Psoas muscle (tissue), 8 donors: ENCODE results near the gene CHST15. TPM values are rescaled to one million over a fixed set of nuclear protein-coding genes. Genes with fewer than 3 reads are reported as not detected.

Experiments
- ATAC-seq, 4 donors: fragments of 200-7000 bp; cut with Tn5 transposase; one replicate each; pipeline ENCODE4 v1.9.1; 2020; ENCODE audit warnings: moderate library complexity in 3 of 4, mild to moderate bottlenecking in 2 of 4
- DNase-seq, 2 donors: peaks; one replicate each; pipeline ENCODE4 v3.0.0-alpha.2; 2020
- H3K27ac ChIP-seq: fragments of 200-600 bp; one replicate; pipeline ENCODE4 v1.8.0; 2022
- H3K27me3 ChIP-seq, 3 donors: fragments of 200-600 bp in 1 of 3; one replicate each; pipeline versions ENCODE4 v1.6.1 to v1.8.0; 2013 to 2022; ENCODE audit warnings: low read length in 2 of 3, mild to moderate bottlenecking in 2 of 3, moderate library complexity in 1 of 3; ENCODE audit not compliant: insufficient read depth in 3 of 3
- H3K36me3 ChIP-seq, 2 donors: fragments of 200-600 bp in 1 of 2; one replicate each; pipeline versions ENCODE4 v1.6.1 to v1.8.0; 2013 to 2022; ENCODE audit warnings: low read depth in 1 of 2, mild to moderate bottlenecking in 1 of 2, moderate library complexity in 1 of 2; ENCODE audit not compliant: insufficient read depth in 1 of 2
- H3K4me1 ChIP-seq: fragments of 200-600 bp; one replicate; pipeline ENCODE4 v1.8.0; 2022
- H3K4me3 ChIP-seq: fragments of 200-600 bp; one replicate; pipeline ENCODE4 v1.8.0; 2022; ENCODE audit warnings: mild to moderate bottlenecking
- H3K9me3 ChIP-seq: fragments of 200-600 bp; one replicate; pipeline ENCODE4 v1.8.0; 2022
- WGBS, 3 donors: extraction: QIAGEN DNeasy Blood & Tissue Kit; methylation state at CpG; one replicate each; pipeline versions ENCODE4 v1.1.6 to v1.1.7; 2013; 5-methylcytosine and 5-hydroxymethylcytosine counted together
- intact Hi-C, 2 donors: fragments of 100-400 bp; cut with DNase I; formaldehyde crosslinking; loops; one replicate each; pipeline versions ENCODE4 v1.11.0 to v1.14.2; 2022
- polyA plus RNA-seq, 3 donors: library from polyadenylated mRNA; stranded (reverse); fragments of 200-250 nt; gene quantifications; one replicate each; pipeline ENCODE4 v1.2.3, GENCODE V29; 2013
- total RNA-seq, 4 donors: library from RNA; stranded (reverse); fragmentation: NEBNext Ultra II Directional in 2 of 4; extraction: Animal tissue kit (Norgen Biotek cat#: 25700) in 2 of 4; gene quantifications; one replicate each; pipeline versions ENCODE4 v1.2.1 to v1.2.4, GENCODE V29; 2021 to 2023
- TF ChIP-seq, protein P1 (sequence below): fragments of 200-600 bp; IDR thresholded peaks from one replicate; pipeline ENCODE4 v1.8.0; 2022; ENCODE audit warnings: antibody characterized with exemption
- donor health status: healthy with polysubstance abuse.
- donor health status: DM: no; HTN: no; CAD: no; lungs with moderate emphysema.
- donor health status: Bipolar disorder and iron deficiency.
- donor health status: healthy.
- donor health status: DM: yes; HTN: yes; CAD: no.
- donor health status: DM: no; HTN: no; CAD: no.
- donor health status: DM: no; HTN: no; CAD: no.
- donor health status: DM: yes; HTN: yes; CAD: no.

Gene CHST15
- total and polyA plus RNA-seq, 7 donors: 3.6 to 39.2 (median 10.4) TPM

DNA sequence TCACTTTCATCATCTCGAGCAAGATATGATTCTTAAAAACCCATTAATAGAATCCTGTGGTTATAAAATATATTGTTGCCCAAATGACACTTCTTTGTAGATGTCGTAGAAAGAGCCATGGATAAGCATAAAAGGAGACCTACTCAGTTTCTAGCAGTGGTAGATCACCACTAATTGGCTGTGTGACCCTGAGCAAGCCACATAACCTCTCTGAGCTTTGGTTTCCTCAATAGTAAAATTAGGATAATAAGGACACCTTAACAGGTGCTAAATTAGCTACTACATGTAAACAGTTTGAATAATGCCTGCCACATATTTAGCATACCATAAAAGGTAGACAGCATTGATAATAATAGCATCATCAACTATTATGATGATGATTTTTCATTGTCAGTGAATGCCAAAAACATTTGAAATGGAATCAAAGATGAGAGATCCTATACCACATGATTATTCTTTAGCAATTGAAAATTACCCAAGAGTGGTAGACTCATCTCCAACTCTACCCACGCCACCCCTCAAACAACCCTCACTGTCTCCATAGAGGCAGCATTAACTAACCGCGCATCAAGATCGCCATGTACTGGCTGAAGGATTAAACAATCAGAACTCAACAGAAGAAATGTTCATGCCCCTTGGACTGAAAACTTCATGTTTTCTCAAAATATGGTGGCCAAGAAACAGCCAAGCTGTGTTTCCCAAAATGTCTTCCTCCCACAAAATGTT lies 45.8 kb downstream of the CHST15 start:
- Histone ChIP-seq H3K9me3 (no peaks in the 10 kb centered on the region), H3K27me3 (no peaks in the 10 kb centered on the region), H3K27ac (no peak overlapping the region), H3K4me1 (peaks cover 3% of the 10 kb centered on the region), H3K36me3 (no peaks in the 10 kb centered on the region), H3K4me3 (no peak overlapping the region)
- no peak for ATAC-seq
- 81 to 95% (median 94%) methylated on average over 6 of the region's 6 CpGs for WGBS, 3 donors
- intact Hi-C loops: no loop called here
- no peak for DNase-seq
- TF ChIP-seq, protein P1, sequence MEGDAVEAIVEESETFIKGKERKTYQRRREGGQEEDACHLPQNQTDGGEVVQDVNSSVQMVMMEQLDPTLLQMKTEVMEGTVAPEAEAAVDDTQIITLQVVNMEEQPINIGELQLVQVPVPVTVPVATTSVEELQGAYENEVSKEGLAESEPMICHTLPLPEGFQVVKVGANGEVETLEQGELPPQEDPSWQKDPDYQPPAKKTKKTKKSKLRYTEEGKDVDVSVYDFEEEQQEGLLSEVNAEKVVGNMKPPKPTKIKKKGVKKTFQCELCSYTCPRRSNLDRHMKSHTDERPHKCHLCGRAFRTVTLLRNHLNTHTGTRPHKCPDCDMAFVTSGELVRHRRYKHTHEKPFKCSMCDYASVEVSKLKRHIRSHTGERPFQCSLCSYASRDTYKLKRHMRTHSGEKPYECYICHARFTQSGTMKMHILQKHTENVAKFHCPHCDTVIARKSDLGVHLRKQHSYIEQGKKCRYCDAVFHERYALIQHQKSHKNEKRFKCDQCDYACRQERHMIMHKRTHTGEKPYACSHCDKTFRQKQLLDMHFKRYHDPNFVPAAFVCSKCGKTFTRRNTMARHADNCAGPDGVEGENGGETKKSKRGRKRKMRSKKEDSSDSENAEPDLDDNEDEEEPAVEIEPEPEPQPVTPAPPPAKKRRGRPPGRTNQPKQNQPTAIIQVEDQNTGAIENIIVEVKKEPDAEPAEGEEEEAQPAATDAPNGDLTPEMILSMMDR: no peak

DNA sequence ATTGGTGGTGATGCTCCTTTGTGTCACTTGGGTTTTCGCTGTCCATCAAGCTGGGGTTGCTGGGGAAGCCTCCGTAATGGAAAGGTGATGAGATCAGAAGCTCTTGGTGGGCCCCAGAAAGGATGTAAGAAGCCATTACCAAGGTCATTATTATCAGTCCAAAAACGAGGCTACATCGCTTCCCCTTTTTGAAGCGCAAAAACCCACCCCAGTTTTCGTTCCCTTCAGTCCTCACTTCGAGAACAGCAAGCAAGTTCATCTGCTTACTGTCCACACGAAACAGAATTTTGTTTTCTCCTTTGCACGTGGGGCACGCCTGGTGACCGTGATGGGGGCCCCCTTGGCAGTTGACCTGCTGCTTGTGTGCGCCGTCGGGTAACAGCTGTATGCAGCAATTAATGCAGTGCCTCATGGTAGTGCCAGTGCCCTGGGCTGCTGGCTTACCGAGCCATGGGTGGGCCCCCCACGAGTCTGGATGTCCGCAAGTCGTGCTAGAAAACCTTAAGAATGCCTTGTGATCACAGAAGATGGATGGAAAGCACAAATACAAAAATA lies 47.5 kb downstream of the CHST15 start:
- Histone ChIP-seq H3K4me3 (no peak overlapping the region), H3K4me1 (peaks cover 3% of the 10 kb centered on the region), H3K27me3 (peaks cover 0 to 3% (median 0%) of the 10 kb centered on the region in 3 donors), H3K27ac (no peak overlapping the region), H3K9me3 (no peaks in the 10 kb centered on the region), H3K36me3 (peaks cover 0 to 11% of the 10 kb centered on the region in 2 donors)
- DNase-seq: no peak
- ATAC-seq: no peak
- 86 to 91% (median 88%) methylated on average over 18 of the region's 18 CpGs for WGBS, 3 donors
- TF ChIP-seq, protein P1: no peak
- intact Hi-C loops: no loop called here

DNA sequence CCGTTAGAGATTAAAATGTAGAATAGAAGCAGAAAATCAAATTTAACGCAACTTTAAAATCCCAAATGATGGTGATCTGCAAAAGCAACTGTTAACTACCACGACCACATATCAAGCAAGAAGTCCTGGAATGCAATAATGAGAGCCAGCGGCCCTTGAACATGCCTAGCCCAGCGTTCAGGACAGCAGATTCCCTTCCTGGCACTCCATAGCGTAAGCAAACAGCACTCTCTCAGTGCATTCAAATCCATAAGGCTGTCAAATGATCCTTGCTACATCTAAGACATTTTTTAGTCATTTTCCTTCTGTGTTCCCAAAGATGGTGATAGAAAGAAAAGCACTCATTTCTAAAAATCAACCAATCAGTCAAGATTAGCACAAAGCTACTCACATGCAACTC lies 48.1 kb downstream of the CHST15 start:
- Histone ChIP-seq H3K36me3 (peaks cover 0 to 17% of the 10 kb centered on the region in 2 donors), H3K9me3 (no peaks in the 10 kb centered on the region), H3K4me1 (peaks cover 3% of the 10 kb centered on the region), H3K27me3 (peaks cover 0 to 3% (median 0%) of the 10 kb centered on the region in 3 donors), H3K4me3 (no peak overlapping the region), H3K27ac (no peak overlapping the region)
- intact Hi-C loops: no loop called here
- TF ChIP-seq, protein P1: no peak
- ATAC-seq (peak in 1 of 4 donors; percentile 44), DNase-seq (no peak)
- WGBS, 3 donors: 37 to 63% (median 42%) methylated on average over 6 of the region's 6 CpGs

DNA sequence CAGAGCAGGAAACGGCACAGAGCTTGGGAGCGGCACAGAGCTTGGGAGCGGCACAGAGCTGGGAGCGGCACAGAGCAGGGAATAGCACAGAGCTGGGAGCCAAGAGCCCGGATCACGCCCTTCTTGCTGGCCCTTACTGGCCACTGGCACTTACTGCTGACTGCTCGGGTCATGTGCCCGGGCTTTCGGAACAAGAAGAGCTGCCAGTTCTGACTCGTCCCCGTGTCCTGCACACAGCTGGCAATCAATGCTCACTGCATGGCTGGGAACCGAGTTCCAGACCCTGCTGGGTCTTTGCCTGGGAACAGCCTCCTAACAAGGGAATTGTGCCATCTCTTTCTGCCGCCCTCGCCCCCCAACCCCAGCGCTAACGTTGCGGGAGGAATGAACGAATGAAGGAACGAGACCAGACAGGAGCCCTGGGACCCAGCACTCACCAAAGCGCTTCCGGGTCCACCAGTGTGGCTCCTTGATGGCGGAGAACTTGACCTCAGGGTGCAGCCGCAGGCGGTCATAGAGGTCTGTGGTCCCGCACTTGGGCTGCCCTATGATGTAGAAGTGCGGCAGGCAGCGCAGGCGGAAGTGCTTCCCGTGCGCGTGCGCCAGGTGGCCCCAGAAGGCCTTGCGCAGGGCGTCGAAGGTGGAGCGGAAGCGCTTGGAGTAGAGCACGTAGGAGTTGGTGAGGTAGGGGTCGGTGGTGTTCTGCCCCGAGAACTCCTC lies 49.1 kb downstream of the CHST15 start:
- H3K36me3 ChIP-seq: peaks cover 0 to 25% of the 10 kb centered on the region in 2 donors
- H3K4me1 ChIP-seq: peaks cover 3% of the 10 kb centered on the region
- H3K27me3 ChIP-seq: peaks cover 0 to 3% (median 0%) of the 10 kb centered on the region in 3 donors
- 50 to 59% (median 57%) methylated on average over 40 of the region's 40 CpGs for WGBS, 3 donors
- intact Hi-C loops: no loop called here
- peak; percentile 92 to 97 (median 96) for ATAC-seq
- DNase-seq: peak; percentile 41 to 86
- TF ChIP-seq, protein P1: no peak
- H3K27ac ChIP-seq: peak overlapping the region; percentile 42
- no peaks in the 10 kb centered on the region for H3K9me3 ChIP-seq
- peak overlapping the region; percentile 32 for H3K4me3 ChIP-seq
